Effector CD4-positive, alpha-beta T cell (primary cell): ENCODE measurements around the gene DIS3L.
"Not testable (repeated sequence)": the region's sequence is repeated elsewhere in the genome, so short reads cannot be mapped to it uniquely, and the experiment has no call there.

Experiments used
- DNase-seq: peaks from one replicate; pipeline ENCODE4 v3.0.0-alpha.2; 2020

The DIS3L gene

GRCh38 chr15:66278056-66278455 is 15.3 kb upstream of the DIS3L start:
- DNase-seq, result no peak

GRCh38 chr15:66278671-66279070 is 14.7 kb upstream of the DIS3L start:
- no peak for DNase-seq

- no peak for DNase-seq
Observed at GRCh38 chr15:66284271-66284670, 9.1 kb upstream of the DIS3L start.

- no peak for DNase-seq
Observed at GRCh38 chr15:66285533-66286280, 7.7 kb upstream of the DIS3L start.

- no peak for DNase-seq
Observed at GRCh38 chr15:66287461-66288057, 5.8 kb upstream of the DIS3L start.

- no peak for DNase-seq
Observed at GRCh38 chr15:66288093-66288492, 5.3 kb upstream of the DIS3L start.

- no peak for DNase-seq
Observed at GRCh38 chr15:66288551-66289185, 4.7 kb upstream of the DIS3L start.

- DNase-seq, result no peak
Observed at GRCh38 chr15:66290007-66290406, 3.4 kb upstream of the DIS3L start.

GRCh38 chr15:66290518-66290917 is 2.9 kb upstream of the DIS3L start:
- DNase-seq, result no peak

- no peak for DNase-seq
Observed at GRCh38 chr15:66291816-66292570, 1.4 kb upstream of the DIS3L start.

- no peak for DNase-seq
Observed at GRCh38 chr15:66292571-66293418, 573 bp upstream of the DIS3L start.

GRCh38 chr15:66294157-66294931 is 976 bp downstream of the DIS3L start:
- no peak for DNase-seq

- DNase-seq, result no peak
Observed at GRCh38 chr15:66294932-66295235, 1.5 kb downstream of the DIS3L start.

GRCh38 chr15:66296186-66296585 is 2.8 kb downstream of the DIS3L start:
- DNase-seq, result no peak

GRCh38 chr15:66298803-66299251 is 5.5 kb downstream of the DIS3L start:
- no peak for DNase-seq

GRCh38 chr15:66302489-66303278 is 9.3 kb downstream of the DIS3L start:
- no peak for DNase-seq

GRCh38 chr15:66304425-66304824 is 11.1 kb downstream of the DIS3L start:
- not testable (repeated sequence) for DNase-seq

- no peak for DNase-seq
Observed at GRCh38 chr15:66306381-66306780, 13.0 kb downstream of the DIS3L start.

- no peak for DNase-seq
Observed at GRCh38 chr15:66308531-66308930, 15.2 kb downstream of the DIS3L start.

- DNase-seq, result no peak
Observed at GRCh38 chr15:66309828-66310227, 16.5 kb downstream of the DIS3L start.

GRCh38 chr15:66310786-66311185 is 17.4 kb downstream of the DIS3L start:
- no peak for DNase-seq
